Gastrocnemius medialis (tissue), 4 donors: Measurements from ENCODE around the gene STARD13.

Source experiments
- POLR2A ChIP-seq, 2 donors: fragments of 450-650 bp; IDR thresholded peaks; one replicate each; pipeline ENCODE4 v1.6.1; 2017; ENCODE audit warnings: antibody characterized with exemption in 2 of 2, mild to moderate bottlenecking in 2 of 2, moderate library complexity in 2 of 2
- TF ChIP-seq, protein P1 (sequence below), 5 experiments: fragments of 450-650 bp in 3 of 5; fragments of 200-600 bp in 2 of 5; sonication (generic) in 2 of 5; IDR thresholded peaks in 4 of 5; conservative IDR thresholded peaks in 1 of 5; 1 replicate in 4 of 5; 2 replicates in 1 of 5; pipeline ENCODE4 v1.5.1; 2016 to 2019; ENCODE audit warnings: antibody characterized with exemption in 5 of 5, mild to moderate bottlenecking in 3 of 5, moderate library complexity in 3 of 5

DNA sequence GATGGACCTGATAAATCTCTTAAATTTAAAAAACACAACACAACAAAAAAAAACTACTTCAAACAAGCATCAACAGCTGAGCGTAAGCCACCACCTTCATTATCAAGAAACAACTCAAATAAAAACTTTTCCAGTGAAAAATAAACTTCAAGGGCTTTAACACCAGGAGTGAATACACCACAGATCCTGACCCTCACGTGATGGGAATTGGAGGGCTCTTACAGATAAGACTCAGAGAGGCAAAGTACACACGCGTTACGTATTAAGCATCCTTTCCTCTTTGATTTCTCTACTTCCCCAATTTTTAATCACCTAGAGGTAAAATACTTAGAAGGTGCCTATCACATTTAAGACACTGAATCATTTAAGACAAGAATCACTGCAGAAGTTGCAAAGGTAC lies 573 bp upstream of the STARD13 start:
- TF ChIP-seq, protein P1, sequence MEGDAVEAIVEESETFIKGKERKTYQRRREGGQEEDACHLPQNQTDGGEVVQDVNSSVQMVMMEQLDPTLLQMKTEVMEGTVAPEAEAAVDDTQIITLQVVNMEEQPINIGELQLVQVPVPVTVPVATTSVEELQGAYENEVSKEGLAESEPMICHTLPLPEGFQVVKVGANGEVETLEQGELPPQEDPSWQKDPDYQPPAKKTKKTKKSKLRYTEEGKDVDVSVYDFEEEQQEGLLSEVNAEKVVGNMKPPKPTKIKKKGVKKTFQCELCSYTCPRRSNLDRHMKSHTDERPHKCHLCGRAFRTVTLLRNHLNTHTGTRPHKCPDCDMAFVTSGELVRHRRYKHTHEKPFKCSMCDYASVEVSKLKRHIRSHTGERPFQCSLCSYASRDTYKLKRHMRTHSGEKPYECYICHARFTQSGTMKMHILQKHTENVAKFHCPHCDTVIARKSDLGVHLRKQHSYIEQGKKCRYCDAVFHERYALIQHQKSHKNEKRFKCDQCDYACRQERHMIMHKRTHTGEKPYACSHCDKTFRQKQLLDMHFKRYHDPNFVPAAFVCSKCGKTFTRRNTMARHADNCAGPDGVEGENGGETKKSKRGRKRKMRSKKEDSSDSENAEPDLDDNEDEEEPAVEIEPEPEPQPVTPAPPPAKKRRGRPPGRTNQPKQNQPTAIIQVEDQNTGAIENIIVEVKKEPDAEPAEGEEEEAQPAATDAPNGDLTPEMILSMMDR (IDR thresholded peaks at IDR 0.05 in 4 of 5, conservative IDR thresholded peaks at IDR 0.05 in 1 of 5) = no peak
- no peak for TF ChIP-seq POLR2A (IDR thresholded peaks at IDR 0.05)
